Esophagus squamous epithelium (tissue), 4 donors: ENCODE results near the gene KIAA0753.

Experiments used
- POLR2A ChIP-seq, 4 donors: fragments of 450-650 bp; IDR thresholded peaks; one replicate each; pipeline ENCODE4 v1.6.1; 2017; ENCODE audit warnings: antibody characterized with exemption in 4 of 4, mild to moderate bottlenecking in 4 of 4, moderate library complexity in 3 of 4
- TF ChIP-seq, protein P1 (sequence below), 6 experiments: fragments of 450-650 bp in 4 of 6; fragments of 200-600 bp in 2 of 6; sonication (generic) in 2 of 6; IDR thresholded peaks; one replicate each; pipeline ENCODE4 v1.5.1; 2016 to 2019; ENCODE audit warnings: antibody characterized with exemption in 6 of 6, mild to moderate bottlenecking in 4 of 6, moderate library complexity in 4 of 6

DNA sequence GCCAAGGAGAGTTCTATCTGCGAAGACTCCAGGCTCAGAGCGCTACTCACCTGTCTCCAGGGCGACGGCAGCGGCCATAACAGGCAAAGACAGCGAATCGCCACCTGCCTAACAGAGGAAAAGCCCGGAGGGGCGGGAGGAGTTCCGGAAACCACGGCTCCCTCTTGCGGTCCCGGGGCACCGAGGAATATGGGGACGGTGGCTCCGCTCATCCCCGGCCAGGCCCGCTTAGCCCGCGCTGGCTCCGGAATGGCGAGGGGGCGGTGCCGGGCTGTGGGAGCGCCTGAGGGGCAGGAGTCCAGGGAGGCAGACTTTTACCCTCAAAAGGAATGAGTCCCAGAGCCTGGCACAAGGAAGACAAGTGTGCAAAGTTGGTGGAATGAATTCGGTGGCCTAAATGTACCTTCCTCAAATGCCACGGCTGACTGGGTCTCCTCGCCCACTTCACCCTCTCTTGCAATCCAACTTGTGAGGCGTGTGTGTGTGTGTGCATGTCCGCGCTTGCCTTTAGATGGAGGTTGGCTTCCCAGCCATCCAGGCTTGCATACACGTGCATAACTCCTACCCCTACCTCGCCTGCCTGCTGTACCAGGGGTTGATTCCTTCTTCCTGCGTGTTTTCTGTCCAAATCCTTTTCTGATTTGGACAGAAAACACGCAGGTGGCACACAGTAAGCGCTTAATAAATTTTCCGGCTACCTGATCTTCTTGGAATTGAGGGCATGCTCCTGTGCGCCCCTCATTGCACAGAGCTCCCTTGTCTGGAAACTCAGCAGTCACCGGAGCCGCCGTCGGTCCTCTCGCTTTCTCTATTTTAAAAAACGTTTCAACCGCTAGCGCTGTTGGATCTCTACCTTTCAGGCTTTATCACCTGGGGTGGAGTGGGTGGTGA, 14.6 kb upstream of the KIAA0753 start:
- TF ChIP-seq, protein P1, sequence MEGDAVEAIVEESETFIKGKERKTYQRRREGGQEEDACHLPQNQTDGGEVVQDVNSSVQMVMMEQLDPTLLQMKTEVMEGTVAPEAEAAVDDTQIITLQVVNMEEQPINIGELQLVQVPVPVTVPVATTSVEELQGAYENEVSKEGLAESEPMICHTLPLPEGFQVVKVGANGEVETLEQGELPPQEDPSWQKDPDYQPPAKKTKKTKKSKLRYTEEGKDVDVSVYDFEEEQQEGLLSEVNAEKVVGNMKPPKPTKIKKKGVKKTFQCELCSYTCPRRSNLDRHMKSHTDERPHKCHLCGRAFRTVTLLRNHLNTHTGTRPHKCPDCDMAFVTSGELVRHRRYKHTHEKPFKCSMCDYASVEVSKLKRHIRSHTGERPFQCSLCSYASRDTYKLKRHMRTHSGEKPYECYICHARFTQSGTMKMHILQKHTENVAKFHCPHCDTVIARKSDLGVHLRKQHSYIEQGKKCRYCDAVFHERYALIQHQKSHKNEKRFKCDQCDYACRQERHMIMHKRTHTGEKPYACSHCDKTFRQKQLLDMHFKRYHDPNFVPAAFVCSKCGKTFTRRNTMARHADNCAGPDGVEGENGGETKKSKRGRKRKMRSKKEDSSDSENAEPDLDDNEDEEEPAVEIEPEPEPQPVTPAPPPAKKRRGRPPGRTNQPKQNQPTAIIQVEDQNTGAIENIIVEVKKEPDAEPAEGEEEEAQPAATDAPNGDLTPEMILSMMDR (IDR thresholded peaks at IDR 0.05), result peak in 2 of 6 experiments; percentile 9 to 18
- TF ChIP-seq POLR2A (IDR thresholded peaks at IDR 0.05), result no peak
